HG03039 (cell line): Measurements from ENCODE around the gene SLC7A9.
"Not testable (repeated sequence)": the region's sequence is repeated elsewhere in the genome, so short reads cannot be mapped to it uniquely, and the experiment has no call there.

Experiments
- ATAC-seq: cut with Tn5 transposase; IDR thresholded peaks from one replicate; pipeline ENCODE4 v1.9.1; 2021; ENCODE audit warnings: mild to moderate bottlenecking, moderate library complexity; ENCODE audit not compliant: unreplicated experiment

Gene SLC7A9

GRCh38 chr19:32864318-32865007 lies 5.1 kb downstream of the SLC7A9 start:
- ATAC-seq: no peak

DNA sequence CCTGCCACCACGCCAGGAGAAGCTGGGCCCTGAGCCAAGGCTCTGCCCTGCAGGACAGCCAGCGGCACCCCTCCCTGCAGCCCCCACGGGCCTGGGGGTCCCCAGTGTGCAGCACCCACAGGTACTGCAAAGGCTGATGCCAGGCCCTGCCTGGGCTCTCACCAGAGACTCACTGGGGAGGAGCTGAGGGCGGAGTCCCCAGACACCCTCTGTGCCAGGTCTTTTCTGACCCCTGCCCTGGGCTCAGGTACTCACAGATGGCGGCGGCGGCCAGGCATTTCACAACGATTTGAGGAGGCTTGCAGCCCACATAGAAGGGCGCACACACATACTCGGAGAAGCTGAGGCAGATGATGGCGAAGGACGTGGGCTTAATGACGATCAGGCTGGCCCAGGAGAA lies 5.7 kb downstream of the SLC7A9 start:
- ATAC-seq: no peak

DNA sequence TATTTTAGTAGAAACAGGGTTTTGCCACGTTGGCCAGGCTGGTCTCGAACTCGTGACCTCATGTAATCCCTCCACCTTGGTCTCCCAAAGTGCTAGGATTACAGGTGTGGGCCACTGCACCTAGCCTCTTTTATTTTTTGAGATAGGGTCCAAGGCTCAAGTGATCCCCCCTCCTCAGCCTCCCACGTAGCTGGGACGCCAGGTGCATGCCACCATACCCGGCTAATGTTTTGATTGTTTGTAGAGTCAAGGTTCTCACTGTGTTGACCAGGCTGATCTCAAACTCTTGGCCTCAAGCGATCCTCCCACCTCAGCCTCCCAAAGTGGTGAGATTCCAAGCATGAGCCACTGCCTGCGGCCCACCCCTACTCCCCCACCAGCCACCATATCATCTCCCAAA lies 6.3 kb downstream of the SLC7A9 start:
- ATAC-seq: no peak

DNA sequence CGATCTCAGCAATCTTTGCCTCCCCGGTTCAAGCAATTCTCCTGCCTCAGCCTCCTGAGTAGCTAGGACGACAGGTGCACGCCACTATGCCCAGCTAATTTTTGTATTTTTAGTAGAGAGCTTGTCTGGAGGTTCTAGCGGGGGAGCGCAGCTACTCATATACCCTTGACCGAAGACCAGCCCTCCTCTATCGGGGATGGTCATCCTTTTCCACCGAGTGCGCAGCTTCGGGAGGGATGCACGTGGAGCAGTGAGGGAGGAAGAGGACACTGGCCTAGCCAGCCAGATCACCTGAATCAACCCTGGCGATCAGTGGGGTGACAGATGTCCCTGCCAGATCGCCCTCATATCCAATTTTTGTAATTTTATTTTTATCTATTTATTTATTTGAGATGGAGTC lies 6.8 kb downstream of the SLC7A9 start:
- ATAC-seq: no peak

DNA sequence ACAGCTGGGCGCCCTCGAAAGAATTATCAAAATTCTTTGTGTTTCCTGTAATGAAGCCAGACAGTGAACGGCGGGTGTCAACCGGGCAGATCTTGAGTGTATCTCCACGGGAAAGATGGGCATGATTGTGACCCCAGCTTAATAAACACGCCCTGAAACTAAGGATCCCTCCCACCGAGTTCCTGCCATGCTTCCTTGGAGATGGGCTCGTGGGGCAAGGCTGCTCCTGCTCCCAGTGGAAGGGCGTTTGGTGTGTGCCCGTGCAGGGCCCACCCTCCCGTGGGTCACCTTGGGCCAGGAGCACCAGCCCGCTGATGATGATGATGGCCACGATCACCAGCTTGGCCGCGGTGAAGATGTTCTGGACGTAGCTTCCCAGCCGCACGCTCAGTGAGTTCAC lies 7.4 kb downstream of the SLC7A9 start:
- no peak for ATAC-seq

GRCh38 chr19:32861596-32861995 lies 8.0 kb downstream of the SLC7A9 start:
- ATAC-seq: no peak

DNA sequence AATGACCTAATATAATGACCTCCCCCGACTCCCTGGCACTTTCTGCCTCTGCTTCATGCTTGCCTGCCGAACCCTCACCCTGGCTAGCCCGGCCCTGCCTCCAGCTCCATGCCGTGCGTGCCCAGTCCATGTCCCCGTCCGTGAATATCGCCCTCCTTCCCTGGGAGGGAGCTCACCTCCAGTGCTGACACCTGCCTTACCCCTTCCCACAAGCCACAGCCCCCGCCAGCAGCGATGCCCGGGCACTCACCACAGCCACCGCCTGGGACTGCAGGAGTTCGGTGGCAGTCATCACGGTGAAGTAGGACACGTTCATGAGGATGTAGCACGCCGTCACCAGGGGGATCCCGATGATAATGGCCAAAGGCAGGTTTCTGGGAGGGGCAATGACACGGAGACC lies 10.0 kb downstream of the SLC7A9 start:
- no peak for ATAC-seq

GRCh38 chr19:32858559-32858958 lies 11.0 kb downstream of the SLC7A9 start:
- ATAC-seq: no peak

GRCh38 chr19:32858155-32858554 lies 11.4 kb downstream of the SLC7A9 start:
- ATAC-seq: no peak

DNA sequence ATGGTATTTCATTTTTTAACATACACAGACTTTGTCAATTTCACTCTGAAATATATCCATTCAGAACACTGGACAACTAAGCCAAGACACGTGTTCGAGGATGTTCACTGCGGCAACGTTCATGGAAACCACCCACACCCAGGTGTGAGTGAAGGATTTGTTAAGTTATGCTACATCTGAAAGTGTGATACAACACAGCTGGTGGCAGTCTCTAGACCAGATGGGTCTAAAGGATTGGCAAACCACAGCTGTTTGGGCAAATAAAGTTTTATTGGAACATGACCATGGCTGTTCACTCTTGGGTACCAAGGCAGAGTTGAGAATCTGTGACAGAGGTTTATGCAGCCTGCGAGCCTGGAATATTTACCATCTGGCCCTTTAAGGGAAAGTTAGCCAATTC lies 12.0 kb downstream of the SLC7A9 start:
- ATAC-seq: no peak

- ATAC-seq: not testable (repeated sequence)
Observed at GRCh38 chr19:32856818-32857217, 12.7 kb downstream of the SLC7A9 start.

GRCh38 chr19:32852216-32852615 lies 17.4 kb downstream of the SLC7A9 start:
- no peak for ATAC-seq

GRCh38 chr19:32848035-32848434 lies 21.5 kb downstream of the SLC7A9 start:
- not testable (repeated sequence) for ATAC-seq

DNA sequence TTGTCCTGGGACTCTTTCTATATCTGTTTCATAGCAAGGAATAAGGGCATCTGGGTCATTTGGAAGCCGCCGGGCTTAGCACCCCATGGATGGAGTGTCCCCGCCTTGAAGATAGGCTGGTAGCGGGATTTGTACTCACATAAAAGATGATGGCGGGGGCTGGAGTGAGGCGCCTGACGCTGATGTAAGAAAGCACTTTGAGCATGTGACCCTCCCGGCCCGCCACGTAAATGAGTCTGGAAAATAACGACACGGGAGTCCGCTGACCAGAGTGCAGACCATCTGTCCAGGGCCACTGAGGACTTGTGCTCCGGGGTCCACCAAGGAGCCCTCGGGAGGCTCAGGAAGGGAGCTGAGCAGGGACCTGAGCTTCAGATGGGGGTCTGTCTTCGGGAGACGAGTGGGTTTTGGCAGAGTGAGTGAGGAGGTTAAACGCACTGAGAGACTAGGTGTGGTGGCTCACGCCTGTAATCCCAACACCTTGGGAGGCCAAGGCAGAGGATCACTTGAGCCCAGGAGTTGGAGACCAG lies 25.8 kb downstream of the SLC7A9 start:
- ATAC-seq: no peak

DNA sequence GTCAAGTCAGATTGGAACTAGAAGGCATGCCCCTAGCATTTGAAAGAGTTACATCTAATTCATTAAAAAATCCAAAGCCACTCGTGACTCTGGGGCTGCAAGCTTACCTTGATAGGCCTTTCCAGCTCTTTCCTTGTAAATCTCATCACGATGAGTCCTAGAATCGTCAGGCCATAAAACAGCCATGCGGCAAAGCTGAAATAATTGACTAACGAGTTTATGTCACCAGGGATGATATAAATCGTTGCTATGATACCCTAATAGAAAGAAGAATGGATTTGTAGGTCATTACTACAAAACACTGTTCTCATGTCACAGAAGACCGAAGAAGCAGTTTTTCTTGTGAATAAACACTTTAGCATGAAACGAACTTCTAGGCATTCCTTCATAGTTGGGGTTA lies 27.5 kb downstream of the SLC7A9 start:
- no peak for ATAC-seq

GRCh38 chr19:32837531-32837930 lies 32.0 kb downstream of the SLC7A9 start:
- ATAC-seq: no peak

DNA sequence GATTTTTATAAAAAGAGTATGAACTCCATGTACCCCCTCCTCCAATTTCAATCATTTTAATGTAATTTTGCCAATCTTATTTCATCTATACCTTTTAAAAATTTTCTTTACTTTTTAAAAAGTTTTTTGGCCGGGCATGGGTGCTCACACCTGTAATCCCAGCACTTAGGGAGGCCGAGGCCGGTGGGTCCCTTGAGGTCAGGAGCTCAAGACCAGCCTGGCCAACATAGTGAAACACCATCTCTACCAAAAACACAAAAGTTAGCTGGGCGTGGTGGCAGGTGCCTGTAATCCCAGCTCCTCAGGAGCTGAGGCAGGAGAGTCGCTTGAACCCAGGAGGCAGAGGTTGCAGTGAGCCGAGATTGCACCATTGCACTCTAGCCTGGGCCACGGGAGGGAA lies 36.2 kb downstream of the SLC7A9 start:
- not testable (repeated sequence) for ATAC-seq

GRCh38 chr19:32832825-32833224 lies 36.7 kb downstream of the SLC7A9 start:
- ATAC-seq: not testable (repeated sequence)

DNA sequence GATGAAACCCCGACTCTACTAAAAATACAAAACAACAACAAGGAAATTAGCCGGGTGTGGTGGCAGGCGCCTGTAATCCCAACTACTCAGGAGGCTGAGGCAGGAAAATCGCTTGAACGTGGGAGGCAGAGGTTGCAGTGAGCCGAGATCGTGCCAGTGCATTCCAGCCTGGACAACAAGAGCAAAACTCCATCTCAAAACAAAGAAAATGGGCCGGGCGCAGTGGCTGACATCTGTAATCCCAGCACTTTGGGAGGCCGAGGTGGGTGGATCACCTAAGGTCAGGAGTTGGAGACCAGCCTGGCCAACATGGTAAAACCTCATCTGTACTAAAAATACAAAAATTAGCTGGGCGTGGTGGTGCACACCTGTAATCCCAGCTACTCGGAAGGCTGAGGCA lies 37.5 kb downstream of the SLC7A9 start:
- ATAC-seq: not testable (repeated sequence)

GRCh38 chr19:32831611-32832010 lies 38.0 kb downstream of the SLC7A9 start:
- ATAC-seq: no peak

- no peak for ATAC-seq
Observed at GRCh38 chr19:32830231-32831014, 39.1 kb downstream of the SLC7A9 start.

GRCh38 chr19:32829345-32829896 lies 40.1 kb downstream of the SLC7A9 start:
- no peak for ATAC-seq
